Nephron (organoid): ENCODE data around the gene CBLN4.
A peak's percentile ranks its signal among the peaks of the same experiment; 100 is the strongest.

ENCODE experiments used
- H3K27ac Mint-ChIP-seq, 3 experiments: 2 replicates each; pipeline ENCODE4 v1.8.0; 2020; ENCODE audit warnings: mixed read lengths in 3 of 3, mild to moderate bottlenecking in 2 of 3, moderate library complexity in 1 of 3
- H3K27me3 Mint-ChIP-seq: 2 replicates; pipeline ENCODE4 v1.8.0; 2021; ENCODE audit warnings: low read depth, mild to moderate bottlenecking, moderate library complexity, mixed read lengths
- H3K36me3 Mint-ChIP-seq: 2 replicates; pipeline ENCODE4 v1.8.0; 2020; ENCODE audit warnings: low read depth, mixed read lengths
- H3K4me1 Mint-ChIP-seq: 2 replicates; pipeline ENCODE4 v1.8.0; 2020; ENCODE audit warnings: mixed read lengths
- H3K4me3 Mint-ChIP-seq, 3 experiments: 2 replicates each; pipeline ENCODE4 v1.8.0; 2020; ENCODE audit warnings: mild to moderate bottlenecking in 3 of 3, mixed read lengths in 3 of 3, moderate library complexity in 2 of 3
- H3K9me3 Mint-ChIP-seq: 2 replicates; pipeline ENCODE4 v1.8.0; 2020; ENCODE audit warnings: mixed read lengths
- TF ChIP-seq, protein P1 (sequence below), 3 experiments: fragments of 200-600 bp; sonication (generic); IDR thresholded peaks; one replicate each; pipeline ENCODE4 v1.5.0; 2021; ENCODE audit warnings: antibody characterized with exemption in 3 of 3; ENCODE audit not compliant: unreplicated experiment in 3 of 3

CBLN4 gene

DNA sequence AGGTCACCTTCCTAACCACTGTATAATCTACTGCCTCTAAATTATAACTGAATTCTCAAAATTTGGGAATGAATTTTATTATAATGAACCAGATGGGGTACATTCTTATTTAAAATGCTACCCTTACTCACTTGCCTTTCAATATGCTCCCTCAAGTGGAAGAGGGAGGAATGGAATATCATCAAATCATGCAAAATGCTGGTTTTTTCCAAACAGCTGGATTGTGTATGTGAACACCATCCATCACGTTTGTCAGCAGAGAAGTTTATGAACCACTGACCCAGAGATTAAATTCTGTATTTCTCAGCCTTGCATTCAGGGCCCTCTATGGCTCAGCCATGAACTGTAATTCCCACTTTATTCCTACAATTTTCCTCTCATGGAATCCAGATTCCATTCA, 40.5 kb downstream of the CBLN4 start:
- H3K4me1 Mint-ChIP-seq: peaks cover 7% of the 10 kb centered on the region
- TF ChIP-seq, protein P1, sequence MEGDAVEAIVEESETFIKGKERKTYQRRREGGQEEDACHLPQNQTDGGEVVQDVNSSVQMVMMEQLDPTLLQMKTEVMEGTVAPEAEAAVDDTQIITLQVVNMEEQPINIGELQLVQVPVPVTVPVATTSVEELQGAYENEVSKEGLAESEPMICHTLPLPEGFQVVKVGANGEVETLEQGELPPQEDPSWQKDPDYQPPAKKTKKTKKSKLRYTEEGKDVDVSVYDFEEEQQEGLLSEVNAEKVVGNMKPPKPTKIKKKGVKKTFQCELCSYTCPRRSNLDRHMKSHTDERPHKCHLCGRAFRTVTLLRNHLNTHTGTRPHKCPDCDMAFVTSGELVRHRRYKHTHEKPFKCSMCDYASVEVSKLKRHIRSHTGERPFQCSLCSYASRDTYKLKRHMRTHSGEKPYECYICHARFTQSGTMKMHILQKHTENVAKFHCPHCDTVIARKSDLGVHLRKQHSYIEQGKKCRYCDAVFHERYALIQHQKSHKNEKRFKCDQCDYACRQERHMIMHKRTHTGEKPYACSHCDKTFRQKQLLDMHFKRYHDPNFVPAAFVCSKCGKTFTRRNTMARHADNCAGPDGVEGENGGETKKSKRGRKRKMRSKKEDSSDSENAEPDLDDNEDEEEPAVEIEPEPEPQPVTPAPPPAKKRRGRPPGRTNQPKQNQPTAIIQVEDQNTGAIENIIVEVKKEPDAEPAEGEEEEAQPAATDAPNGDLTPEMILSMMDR (IDR thresholded peaks at IDR 0.05; ENCODE audit: unreplicated experiment in 3 of 3): no peak
- peaks cover 56% of the 10 kb centered on the region for H3K9me3 Mint-ChIP-seq
- H3K36me3 Mint-ChIP-seq: no peaks in the 10 kb centered on the region
- no peaks in the 10 kb centered on the region for H3K27me3 Mint-ChIP-seq
- no peak overlapping the region for H3K27ac Mint-ChIP-seq
- H3K4me3 Mint-ChIP-seq: no peak overlapping the region

DNA sequence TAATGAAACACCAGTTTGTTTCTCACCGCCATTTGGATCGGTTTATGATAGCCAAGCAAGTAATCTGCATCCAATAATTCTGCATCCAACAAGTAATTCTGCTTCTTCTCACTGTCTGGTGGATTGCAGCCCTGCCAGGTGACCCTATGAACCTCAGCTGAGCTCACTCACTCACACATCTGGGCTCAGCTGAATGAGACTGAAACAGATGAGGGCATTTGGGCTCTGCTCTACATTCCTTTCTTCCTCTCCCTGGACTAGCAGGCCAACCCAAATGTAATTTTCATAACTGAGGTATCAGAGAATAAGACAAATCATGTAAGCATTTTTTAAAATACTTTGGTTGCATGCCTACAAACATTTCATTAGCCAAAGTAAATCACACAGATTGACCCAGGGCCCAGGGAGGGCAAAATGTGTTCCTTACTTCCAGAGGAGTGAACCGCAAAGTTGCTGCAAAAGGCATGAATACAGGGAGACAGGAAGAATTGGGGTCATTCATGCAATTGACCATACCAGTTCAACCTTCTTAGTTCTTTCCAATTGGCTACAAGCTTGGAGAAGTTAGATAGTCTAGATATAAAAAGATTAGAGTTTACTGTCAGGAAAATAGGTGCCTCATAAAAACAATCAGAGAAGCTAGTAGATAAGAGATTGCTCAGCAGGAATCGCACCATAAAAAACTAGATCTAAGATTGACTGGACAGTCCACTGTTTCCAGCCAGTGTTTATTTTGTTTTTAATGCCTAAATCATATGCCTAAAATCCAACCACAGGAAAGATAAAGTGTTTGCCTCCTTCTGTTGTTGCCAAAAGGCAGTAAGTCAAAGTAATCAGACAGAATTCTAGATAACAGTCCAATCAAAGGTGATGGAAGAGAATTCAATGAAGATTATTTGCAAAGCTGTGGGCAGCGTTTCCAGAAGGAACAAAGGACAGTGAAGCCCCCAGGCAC, 43.7 kb downstream of the CBLN4 start:
- Mint-ChIP-seq H3K27ac (peak overlapping the region in 2 of 3 experiments; percentile 57 to 81), H3K4me1 (peaks cover 7% of the 10 kb centered on the region), H3K4me3 (no peak overlapping the region)

DNA sequence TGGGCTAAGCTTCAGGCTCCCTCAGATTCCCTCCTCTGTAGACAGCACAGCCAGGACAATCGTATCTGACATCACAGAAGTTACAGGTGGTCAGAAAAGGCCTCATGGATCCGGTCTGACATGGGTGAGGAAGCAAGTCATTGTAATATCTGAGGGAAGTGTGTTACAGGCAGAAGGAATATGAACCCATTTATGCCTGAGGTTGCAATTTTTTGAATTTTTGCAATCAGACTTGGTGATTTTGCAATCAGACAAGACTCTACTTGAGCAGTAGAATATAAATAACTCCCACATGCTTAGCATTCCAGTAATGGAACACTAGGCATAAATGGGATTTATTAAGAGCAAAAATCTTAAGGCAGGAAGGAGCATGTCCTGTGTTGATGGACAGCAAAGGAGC, 52.1 kb downstream of the CBLN4 start:
- H3K36me3 Mint-ChIP-seq: no peaks in the 10 kb centered on the region
- H3K9me3 Mint-ChIP-seq: peaks cover 41% of the 10 kb centered on the region
- TF ChIP-seq, protein P1 (IDR thresholded peaks at IDR 0.05; ENCODE audit: unreplicated experiment in 3 of 3): no peak
- H3K4me3 Mint-ChIP-seq: no peak overlapping the region
- no peaks in the 10 kb centered on the region for H3K27me3 Mint-ChIP-seq
- no peak overlapping the region for H3K27ac Mint-ChIP-seq
- no peaks in the 10 kb centered on the region for H3K4me1 Mint-ChIP-seq

More for the DNA sequence above, 43.7 kb downstream of the CBLN4 start:
- Mint-ChIP-seq H3K36me3 (no peaks in the 10 kb centered on the region), H3K27me3 (no peaks in the 10 kb centered on the region), H3K9me3 (peaks cover 70% of the 10 kb centered on the region)
- TF ChIP-seq, protein P1 (IDR thresholded peaks at IDR 0.05; ENCODE audit: unreplicated experiment in 3 of 3): no peak

DNA sequence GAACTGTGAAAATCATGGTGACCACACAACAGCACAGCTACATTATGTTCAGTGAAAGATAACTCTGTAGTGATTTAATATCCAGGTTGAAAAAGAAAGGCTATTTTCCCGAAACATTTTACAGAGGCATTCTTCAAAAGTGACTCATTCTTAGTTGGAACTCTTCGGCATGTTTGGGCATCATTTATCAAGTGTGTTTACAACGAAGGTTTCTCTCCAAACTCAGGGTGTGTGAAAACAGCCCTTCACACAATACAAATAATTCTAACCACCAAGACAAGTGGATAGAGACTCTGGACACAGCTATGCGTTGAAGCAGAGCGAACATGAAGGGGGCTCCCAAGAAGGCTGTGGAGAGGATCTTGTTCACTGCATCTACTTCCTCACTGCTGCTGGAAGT, 57.6 kb downstream of the CBLN4 start:
- H3K4me1 Mint-ChIP-seq: no peaks in the 10 kb centered on the region
- no peak overlapping the region for H3K4me3 Mint-ChIP-seq
- H3K9me3 Mint-ChIP-seq: peaks cover 33% of the 10 kb centered on the region
- no peak overlapping the region for H3K27ac Mint-ChIP-seq
- H3K27me3 Mint-ChIP-seq: no peaks in the 10 kb centered on the region
- TF ChIP-seq, protein P1 (IDR thresholded peaks at IDR 0.05; ENCODE audit: unreplicated experiment in 3 of 3): no peak
- no peaks in the 10 kb centered on the region for H3K36me3 Mint-ChIP-seq
